NCI-H1048 (cell line): ENCODE data around the gene TC2N.
"Not testable (repeated sequence)": the region's sequence is repeated elsewhere in the genome, so short reads cannot be mapped to it uniquely, and the experiment has no call there.

Experiments used
- DNase-seq: peaks from one replicate; lab custom pipeline; 2025; lab: John Stamatoyannopoulos, UW

TC2N gene

DNA sequence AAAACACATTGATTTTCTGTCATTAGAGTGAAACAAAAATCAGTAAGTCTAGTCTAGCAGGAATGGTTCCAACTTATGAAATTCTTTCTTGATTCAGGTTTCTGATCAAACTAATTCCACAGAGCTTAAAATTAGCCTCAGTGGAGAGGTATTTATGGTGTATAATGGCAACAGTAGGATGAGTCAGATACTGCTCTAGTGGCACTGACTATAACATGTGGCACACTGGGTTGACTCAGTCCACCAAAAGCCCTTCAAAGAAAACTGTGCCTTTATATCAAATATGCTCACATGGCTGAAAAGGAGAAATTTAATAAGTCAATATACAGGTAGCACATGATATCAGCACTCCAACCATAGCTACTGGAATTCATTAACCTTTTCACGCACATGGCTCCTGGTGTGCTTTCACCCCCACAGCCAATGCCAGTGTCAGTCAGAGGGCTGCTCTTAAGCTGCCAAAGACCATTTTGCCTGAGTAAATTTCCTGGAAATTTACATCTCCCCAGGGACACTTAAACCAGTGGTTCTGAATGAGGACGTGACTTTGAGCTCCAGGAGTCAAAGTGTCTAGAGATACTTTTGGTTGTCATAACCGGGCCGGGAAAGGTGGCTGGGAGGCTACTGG lies 113.7 kb downstream of the TC2N start:
- DNase-seq: no peak

DNA sequence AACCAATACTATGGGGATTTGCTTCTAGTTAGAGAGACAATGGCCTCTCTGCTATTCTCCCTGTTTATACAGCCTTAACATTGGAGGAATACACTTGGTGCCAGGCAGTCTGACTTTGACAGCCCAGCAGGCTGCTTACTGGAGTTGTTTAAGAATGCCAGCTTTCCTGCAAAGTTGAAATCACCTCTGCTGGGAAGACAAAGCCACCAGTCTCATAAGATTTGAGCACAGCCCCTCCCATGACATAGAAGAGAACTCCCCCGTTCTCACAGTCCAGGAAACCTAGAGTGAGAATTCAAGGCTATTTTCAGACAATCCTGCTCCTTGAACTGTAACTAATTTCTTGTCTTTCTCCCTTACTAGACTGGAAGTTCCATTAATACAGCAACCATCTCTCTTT lies 114.4 kb downstream of the TC2N start:
- DNase-seq: no peak

DNA sequence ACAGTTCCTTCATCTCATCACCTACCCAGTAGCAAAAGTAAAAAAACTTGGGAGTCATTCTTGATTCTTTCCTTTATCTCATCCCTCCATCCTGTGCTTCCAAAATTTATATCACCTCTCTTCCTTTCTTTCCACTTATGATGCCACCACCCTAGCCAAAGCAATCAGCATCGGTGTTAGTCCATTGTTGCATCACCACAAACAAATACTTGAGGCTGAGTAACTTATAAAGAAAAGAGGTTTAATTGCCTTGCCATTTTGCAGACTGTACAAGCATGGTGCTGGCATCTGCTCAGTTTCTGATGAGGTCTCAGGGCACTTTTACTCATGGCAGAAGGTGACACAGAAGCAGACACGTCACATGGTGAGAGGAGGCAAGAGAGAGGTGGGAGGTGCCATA lies 115.6 kb downstream of the TC2N start:
- no peak for DNase-seq

DNA sequence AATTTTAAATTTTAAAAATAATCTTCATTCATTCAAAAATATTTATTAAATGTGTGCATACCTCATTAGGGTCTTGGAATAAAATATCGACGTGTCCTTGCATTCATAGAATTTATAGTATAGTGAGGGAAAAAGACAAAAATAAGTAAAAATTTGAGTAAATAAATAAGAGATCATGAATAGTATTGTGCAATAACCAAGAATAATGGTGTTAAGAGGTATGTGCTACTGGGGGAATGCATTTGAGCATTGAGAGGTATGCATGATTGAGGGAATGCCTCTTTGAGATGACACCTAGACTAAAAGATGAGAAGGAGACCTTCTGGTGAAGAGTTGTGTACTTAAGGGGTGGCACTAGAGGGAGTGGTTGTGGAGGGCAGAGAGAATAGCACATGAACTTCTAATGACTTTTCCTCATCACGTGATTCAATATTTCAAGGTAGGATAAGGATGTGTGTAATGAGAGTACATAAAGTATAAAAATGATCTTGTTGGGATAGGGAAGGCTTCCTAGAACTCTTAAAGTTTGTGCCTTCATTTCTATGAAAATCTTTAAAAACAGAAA lies 116.6 kb downstream of the TC2N start:
- no peak for DNase-seq

DNA sequence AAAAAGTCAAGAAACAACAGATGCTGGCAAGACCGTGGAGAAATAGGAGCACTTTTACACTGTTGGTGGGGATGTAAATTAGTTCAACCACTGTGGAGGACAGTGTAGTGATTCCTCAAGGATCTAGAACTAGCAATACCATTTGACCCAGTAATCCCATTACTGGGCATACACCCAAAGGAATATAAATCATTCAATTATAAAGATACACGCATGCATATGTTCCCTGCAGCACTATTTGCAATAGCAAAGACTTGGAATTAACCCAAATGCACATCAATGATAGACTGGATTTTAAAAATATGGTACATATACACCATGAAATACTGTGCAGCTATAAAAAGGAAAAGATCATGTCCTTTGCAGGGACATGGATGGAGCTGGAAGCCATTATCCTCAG lies 117.5 kb downstream of the TC2N start:
- no peak for DNase-seq

DNA sequence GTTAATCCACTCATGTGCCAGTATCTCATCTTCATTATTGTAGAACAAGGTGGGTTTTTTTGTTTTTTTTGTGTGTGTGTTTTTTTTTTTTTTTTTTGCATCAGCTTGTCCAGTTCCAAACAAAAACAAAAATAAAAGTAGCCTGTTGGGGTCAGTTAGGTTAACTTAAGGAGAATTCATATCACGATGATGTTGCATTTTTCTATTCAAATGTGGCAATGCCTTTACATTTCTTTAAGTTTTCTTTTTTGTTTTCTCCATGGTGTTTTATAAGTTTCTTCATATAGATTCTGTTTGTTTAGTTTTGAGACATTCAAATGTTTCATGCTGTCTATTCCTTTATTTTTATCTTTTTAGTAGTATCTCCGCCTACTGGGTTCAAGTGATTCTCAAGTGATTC lies 119.3 kb downstream of the TC2N start:
- DNase-seq: no peak

DNA sequence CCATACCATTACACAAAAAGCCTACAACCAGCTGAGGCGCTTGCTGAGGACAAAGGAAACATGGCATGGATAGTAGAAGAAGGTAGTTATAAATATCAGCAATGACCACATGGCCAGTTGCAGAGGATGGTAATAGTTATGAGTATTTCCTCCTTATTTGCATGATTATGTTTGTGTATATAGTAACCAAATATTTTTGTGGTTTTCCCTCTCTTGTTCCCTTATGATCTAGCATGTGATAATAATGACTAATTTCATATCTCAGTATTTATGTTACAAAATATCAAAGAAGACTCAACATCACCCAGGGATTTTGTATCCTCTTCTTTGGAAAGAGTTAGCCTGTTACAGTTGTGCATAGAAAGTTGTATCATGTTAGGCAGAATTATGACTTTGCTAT lies 122.0 kb downstream of the TC2N start:
- DNase-seq: no peak

DNA sequence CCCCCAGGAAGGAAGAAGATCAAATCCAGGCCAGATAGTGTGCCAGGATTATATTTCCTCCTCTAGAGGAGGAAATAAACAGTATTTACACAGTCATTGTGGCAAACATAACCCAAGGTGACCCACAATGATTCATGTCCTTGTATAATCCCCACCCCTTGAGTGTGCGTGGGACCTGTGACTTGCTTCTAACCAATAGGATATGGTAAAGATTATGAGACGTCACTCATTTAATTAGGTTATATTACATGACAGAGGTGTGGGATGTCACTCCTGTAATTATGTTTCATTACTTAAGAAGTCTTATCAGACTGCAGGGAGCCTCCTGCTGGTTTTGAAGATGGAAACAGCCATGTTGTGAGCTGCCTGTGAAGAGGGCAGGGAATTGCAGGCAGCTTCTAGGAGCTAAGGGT lies 123.3 kb downstream of the TC2N start:
- DNase-seq: no peak

DNA sequence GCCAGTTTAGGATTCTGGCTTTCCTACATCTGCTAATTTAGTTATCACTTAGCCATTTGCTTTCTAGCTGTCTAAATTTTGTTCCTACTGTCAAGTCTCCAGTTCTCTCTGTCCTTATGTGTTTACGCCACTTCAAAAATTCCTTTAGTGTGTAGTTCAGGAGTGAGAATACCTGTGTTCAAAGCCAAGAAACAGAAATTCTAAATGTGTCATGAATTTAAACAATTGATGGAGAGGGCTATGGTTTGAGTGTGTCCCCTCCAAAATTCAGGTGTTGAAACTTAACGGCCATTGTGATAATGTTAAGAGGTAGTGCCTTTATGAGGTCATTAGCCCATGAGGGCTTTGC lies 124.1 kb downstream of the TC2N start:
- DNase-seq: no peak

DNA sequence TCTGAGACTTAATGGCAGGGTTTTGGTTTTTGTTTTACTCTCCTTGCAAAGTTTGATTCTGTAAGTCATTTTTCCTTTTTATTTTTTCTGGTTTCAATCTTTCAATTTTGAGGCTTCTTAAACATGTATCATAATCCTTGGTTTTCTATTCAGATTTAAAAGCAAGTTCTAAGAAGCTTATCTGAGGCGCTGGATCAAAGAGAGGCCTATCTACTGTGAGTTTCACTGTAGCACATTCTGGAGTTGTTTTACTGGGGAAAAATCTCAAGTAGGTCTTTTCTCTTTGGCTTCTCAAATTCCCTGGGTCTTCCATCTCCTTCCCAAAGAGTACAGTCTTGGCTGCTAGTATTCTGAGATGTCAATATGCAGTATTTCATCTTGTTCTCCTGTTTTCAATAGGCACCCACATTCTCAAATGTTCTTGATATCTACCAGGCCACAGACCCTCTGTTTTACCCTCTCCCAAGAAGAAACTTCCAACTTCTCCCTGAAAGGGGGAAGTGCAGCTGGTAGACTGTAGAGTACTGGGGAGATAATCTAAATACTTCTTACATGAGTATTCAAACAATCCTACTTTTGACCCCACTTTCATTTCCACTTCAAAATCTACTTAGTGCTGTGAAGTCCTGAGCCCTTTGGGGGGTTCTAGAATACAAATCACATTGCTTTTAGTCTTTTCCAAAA lies 124.6 kb downstream of the TC2N start:
- no peak for DNase-seq

DNA sequence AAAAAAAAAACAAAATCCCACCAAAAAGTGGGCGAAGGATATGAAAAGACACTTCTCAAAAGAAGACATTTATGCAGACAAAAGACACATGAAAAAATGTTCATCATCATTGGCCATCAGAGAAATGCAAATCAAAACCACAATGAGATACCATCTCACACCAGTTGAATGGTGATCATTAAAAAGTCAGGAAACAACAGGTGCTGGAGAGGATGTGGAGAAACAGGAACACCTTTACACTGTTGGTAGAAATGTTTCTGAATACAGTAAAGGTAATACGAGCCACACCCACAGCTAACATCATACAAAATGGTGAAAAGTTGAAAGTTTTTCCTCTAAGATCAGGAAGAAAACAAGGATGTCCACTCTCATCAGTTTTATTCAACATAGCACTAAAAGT lies 127.5 kb downstream of the TC2N start:
- not testable (repeated sequence) for DNase-seq

DNA sequence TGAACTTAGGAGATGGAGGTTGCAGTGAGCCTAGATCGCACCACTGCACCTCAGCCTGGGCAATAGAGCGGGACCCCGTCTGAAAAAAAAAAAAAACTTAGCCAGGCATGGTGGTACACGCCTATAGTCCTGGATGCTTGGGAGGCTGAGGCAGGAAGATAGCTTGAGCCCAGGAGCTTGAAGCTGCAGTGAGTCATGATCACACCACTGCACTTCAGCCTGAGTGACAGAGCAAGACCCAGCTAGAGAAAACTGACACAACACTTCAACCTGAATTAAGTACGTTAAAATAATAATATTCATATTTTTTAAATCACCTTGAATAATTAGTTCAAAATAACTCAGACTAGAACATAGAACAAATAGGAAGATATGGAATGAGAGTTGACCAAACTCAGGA lies 129.7 kb downstream of the TC2N start:
- no peak for DNase-seq

DNA sequence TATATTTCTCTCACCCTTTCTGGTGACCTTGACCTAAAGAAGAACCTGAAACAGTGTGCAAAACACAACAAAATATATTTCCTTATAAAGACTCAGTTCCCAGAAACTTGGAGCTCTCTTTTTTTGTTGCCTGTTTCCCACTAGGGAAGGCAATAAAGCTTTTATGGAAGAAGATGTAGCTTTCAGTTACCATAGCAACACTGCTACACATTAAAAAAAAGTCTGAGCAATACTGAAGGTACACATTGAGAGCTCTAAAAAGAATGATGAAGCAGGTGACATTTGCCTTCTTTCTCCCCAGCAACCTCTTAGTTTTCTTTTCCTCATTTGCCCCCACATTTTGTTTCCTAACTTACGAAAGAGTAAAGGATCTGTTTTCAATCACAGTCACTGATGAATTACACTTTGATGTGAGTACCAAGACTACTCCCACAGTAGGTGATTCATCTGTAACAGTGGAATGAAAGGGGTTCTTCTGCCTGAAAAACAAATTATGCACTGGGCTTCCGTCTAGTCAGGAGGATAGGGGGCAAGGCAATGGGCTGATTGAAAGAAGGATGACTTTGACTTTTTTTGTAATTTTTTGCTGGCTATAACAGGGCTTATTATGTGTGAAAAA lies 134.4 kb downstream of the TC2N start:
- no peak for DNase-seq

DNA sequence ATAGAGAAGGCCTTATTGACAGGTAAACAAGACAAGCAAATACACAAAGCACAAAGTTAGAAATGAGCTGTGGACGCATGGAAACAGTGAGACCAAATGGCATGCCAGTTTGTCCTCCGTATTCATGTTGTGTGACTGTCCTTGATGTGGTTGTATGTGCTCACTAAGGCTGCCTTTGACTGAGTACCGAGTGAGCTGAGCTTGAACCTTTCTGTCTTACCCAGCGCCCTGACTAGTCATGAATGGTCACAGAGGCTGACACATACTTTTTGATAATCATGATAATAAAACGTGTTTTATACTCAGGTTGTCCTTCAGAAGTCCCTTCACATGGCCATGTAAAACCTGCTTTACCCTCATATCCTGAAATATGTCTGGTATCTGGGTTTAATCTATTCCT lies 134.9 kb downstream of the TC2N start:
- no peak for DNase-seq

DNA sequence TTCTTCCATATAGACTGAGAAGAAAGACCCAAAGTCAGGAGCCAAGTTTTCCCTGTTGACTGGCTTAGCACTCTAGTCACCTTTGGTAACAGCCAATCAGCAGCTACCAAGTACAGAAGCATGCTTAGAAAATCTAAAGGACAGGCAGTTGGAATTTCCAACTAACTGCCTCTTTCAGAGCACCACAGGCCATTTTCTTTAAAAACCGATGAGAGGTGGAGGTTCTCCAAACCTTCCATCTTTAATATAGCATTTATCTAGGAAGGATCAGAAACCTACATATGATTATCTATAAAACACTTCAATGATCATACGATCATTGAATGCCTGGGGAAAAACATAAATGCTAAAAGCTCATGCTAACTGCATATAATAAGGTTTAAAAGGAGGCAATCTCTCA lies 135.3 kb downstream of the TC2N start, which contains the start of gene CATSPERB:
TSS of gene CATSPERB (minus strand) at position 101 of the 400 bp plus-strand sequence. CDS start 2,607 bp downstream, outside the sequence.
- no peak for DNase-seq

DNA sequence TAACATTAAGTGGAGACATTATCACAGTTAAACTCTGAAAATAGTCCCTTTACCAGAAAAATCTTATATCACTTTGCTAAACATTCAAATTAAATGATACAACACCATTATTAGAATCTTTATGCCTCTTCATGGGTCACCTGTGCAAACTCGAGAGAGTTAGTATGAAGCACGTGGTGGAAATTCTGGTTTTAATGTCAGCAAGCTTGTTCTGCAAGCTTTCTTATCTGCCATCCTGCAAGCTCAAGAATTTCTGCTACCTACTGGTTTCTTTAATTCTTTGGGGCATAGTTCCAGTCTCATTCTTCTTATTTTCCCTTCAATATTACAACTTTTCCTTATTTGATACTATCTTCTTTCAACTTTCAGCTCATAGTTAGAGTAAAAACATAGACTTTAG lies 136.3 kb downstream of the TC2N start:
- no peak for DNase-seq

DNA sequence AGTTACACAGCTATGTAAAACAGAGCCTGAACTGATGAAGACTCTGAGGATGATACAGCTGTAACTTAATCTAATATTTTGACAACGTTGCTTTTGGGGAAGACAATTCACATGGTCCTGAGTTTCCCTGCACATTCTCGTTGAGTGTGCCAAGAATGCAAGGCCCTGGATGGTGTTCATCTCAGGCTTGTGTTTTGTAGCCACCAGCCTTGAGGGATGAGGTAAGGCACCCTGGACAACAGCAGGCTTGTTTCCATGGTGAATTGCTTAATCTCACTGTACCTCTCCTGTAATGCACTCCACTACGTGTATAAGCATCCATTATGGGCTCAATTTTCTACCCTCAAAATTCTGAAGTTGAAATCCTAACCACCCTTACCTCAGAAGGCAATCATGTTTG lies 137.6 kb downstream of the TC2N start:
- no peak for DNase-seq
